ENCODE measurements around the gene ZNF821.
"Not testable (repeated sequence)": the region's sequence is repeated elsewhere in the genome, so short reads cannot be mapped to it uniquely, and the experiment has no call there.

The ZNF821 gene

GRCh38 chr16:71855937-71856662 is 27.9 kb downstream of the ZNF821 start:
- no peak for DNase-seq

DNA sequence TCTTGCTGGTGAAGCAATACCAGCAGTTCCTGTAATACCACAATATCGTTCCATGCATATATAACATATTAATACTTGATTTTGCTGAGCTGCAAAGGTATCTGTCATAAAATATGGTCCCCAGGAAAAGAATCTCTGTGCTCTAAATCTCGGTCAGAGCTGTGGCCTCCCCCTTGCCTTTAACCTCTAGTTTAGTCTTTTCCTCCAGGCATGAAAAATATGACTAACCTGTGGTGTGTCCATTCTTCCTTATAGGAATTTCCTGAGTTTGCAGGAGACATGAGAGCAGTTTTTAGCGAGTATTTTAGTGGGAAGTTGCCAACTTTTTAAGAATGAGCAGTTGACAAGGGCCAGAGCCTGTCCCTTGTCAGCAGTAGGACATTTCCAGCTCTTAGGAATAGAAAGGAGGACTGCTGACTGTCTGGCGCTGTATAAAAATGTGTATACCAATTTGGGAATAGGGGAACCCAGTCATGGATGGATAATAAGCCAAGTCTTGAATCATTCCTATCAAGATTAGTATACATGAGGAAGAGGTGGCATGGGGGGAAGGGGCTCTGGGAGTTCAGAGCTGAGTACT is 29.5 kb downstream of the ZNF821 start:
- DNase-seq = no peak

DNA sequence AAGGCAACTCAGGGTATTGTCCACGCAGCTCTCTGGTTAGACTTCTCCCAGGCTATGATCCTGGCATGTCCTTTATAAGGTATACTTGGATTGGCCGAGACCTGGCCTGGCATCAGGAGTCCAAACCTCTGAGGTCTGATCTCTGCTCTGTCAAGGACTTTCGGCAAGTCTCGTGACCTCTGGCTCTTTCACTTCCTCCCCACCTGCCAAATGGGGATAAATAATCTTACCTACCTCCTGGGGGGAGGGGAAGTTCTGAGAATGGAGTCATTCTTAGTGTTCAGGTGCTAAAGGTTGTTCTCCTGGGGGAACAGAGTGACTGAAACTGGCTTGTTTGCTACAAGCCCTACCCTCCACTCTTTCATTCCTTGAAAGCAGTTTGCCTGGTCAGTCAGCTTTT is 30.6 kb downstream of the ZNF821 start:
- no peak for DNase-seq

DNA sequence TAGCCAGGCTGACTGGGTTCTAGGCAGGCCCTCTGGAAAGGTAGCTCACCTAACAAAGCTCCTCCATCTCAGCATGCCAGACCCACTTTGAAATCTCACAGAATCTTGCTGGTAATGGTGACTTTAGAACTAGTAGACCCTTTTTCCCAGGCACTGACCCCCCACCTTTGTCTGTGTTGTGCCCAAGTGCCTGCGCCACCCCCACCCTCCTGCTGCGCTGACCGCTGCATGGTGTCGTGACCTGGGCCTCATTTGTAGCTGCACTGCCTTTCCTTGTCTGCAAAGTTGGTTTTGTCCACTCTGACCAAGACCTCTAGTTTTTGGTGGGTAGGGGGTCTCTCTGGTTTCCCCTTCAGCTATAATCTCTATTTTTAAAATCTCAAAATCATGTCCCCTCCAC is 31.4 kb downstream of the ZNF821 start:
- DNase-seq = no peak

DNA sequence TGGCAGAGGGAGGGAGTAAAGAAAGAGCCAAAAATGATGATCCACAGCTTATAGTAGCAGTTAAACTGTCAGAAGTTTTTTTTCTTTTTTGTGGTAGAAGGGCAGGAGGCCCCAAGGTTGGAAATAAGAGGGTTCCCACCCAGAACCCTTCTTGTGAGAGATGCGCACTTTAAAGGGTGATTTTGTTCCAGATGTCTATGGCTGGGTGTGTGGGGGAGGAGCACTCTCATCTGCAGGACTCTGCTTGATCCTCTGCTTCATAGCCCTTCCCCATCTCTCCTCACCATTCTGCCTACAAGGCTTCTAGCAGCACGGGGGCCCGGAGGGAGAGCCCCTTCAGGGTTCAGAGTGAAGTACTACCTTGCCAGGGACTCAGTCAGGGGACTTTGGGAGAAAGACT is 31.8 kb downstream of the ZNF821 start:
- no peak for DNase-seq

GRCh38 chr16:71851746-71852145 is 32.2 kb downstream of the ZNF821 start:
- no peak for DNase-seq

DNA sequence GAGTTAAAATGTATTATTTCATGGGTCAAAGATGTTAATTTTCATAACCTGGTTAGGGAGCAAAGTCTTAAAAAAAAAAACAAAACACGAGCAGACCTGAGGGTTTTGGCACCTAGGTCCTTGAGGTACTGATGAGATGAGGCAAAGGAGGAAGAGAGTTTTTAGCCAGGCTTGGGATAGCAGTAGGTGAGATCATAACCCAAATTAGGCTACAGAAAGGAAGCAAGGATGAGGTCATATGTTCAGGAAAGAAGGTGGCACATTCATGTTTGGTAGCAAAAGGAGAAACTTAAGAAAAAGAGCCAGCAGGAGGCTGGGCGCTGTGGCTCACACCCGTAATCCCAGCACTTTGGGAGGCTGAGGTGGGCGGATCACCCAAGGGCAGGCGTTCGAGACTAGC is 35.4 kb downstream of the ZNF821 start:
- no peak for DNase-seq

- no peak for DNase-seq
Measured at GRCh38 chr16:71847096-71847495, 36.9 kb downstream of the ZNF821 start.

DNA sequence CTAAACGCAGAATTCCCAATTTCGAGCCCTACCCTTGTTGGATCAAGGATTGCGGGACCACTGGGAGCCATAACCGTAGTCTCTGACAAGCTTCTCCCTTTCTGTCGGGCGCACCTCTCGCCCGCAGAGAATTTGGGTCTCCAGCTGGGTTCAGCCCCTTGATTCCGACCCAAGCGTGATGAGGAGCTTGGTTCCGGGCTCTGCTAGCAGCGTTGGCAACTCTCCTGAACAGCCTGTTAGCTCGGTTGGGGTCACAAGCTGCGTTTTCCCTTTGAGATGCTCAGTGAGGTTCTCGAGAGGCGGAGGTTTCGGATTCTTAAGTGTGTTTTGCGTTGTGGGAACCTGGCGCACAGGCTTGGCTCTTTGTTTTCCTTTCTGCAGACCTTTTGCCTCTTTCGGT is 37.6 kb downstream of the ZNF821 start:
- no peak for DNase-seq

DNA sequence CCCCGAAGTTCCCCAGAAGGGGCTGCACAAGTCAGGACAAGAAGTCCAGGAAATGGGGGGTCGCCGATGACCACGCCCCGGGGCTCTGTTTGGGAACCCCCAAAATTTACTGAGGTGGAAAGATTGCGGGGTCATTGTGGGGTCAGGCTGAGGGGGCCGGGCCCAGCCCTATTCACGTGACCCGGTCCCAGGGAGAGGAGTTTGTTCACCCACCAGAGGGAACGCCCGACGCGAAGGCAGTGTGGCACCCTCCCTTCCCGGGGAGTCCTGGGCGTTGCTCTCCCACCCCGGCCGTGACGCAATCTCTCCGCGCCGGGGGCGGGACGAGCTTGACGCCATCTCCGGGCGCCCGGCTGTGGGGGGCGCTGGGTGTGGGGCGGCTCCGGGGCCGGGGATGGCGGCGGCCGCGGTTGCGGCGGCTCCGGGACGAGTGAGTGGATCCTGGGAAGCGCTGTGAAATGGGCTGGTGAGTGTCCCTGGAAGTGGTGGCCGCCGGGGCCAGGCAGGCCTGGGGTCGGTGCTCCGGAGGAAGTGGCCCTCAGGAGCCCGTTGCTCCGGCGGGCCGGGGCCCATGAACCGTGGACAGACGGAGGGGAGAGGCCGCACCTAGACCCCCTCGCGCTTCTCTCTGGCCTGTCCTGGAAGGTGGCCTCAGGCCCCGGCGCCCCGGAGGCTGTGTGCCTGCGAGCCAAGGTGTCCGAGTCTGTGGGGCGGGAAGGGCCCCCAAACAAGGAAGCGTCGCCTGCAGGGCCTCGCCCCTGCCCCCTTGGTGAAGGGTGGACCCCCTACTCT is 38.1 kb downstream of the ZNF821 start, which contains the start of gene ATXN1L:
Gene ATXN1L, plus strand, starts transcription at position 338 of the 792 bp plus-strand sequence. CDS start 3,765 bp downstream, outside the sequence.
- DNase-seq = peak; percentile 68

GRCh38 chr16:71843572-71843971 is 40.4 kb downstream of the ZNF821 start:
- no peak for DNase-seq

DNA sequence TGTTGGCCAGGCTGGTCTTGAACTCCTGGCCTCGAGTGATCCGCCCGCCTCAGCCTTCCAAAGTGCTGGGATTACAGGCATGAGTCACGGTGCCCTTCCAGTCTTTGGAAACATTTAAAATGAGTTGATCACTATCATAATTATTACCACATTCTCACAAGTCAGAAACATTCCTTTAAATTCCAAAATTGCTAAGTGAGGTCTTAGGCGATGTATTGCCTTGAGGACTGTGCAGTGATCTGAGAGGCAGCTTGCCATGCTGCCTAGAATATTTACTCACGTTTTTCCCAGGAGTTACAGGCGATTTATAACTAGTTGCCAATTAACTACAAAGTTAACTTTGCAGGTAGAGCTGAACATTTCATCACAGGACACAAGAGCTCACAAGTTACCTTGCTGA is 43.9 kb downstream of the ZNF821 start:
- no peak for DNase-seq

DNA sequence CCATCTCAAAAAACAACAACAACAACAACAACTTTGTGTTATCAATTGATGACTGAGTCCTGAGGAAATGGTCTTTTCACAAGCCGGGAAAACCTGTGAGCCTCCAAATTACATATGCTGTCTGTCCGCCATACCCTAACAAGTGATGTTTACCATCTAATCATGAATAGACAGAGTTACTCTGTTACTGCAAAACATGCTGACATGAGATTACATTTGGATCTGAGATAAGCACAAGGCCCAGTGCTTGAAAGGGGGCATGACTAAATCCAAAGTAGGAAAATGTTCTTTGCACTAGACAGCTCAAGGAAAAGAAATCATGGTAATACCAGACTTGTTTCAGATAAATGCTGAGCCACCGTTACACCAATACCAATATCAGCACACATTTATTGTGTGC is 46.8 kb downstream of the ZNF821 start:
- no peak for DNase-seq

DNA sequence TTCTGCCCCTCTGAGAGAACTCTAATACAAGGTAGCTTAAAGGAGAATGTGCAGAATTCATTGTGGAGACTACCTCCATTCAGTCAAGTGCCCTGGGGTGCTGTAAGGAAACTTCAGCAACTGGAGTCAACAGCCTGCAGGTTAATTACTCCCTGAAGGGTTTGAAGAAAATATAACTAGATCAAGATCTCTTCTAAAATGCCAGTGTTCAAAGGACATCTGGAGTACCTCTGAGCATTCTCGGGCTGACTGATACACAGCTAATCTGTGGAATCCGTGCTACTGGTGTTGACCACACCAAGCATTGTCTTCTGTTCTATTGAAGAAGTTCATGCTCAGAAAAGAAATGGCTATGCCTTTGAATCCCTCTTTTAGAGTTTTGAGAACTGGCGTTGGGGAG is 49.7 kb downstream of the ZNF821 start:
- no peak for DNase-seq

DNA sequence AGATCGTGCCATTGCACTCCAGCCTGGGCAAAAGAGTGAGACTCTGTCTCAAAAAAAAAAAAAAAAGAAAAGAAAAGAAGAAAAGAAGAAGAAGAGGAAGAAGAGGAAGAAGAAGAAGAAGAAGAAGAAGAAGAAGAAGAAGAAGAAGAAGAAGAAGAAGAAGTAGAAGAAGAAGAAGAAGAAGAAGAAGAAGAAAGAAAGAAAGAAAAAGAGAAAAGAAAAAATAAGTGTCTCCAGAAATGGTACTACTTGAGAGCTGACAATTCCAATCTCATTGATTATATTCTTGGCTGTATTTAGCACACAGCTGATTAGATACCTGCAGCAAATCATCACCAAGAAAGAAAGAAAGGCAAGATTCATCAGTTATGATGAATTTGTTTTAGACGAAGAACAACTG is 51.9 kb downstream of the ZNF821 start:
- DNase-seq = not testable (repeated sequence)

GRCh38 chr16:71831698-71832097 is 52.3 kb downstream of the ZNF821 start:
- not testable (repeated sequence) for DNase-seq

GRCh38 chr16:71830359-71830758 is 53.6 kb downstream of the ZNF821 start:
- DNase-seq = no peak

DNA sequence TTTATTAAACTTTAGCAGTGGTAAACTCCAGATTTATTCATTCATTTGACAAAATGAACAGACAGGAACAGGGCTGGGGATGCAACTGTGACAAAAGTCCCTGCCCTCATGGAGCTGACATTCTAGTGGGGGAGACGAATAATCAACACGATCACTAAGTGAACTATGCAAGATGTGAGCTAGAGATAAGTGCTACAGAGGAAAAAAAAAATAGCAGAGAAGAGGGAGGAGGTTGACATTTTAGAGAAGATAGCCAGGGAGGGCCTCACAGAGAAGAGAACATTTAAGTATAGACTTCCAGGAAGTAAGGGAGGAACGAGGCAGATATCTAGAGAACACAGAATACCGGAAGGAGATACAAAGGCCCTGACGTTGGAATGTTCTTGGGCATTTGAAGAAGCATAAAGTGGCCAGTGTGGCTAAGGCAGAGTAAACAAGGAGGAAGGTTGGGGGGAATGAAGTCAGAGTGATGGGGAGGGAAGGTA is 57.4 kb downstream of the ZNF821 start:
- no peak for DNase-seq

DNA sequence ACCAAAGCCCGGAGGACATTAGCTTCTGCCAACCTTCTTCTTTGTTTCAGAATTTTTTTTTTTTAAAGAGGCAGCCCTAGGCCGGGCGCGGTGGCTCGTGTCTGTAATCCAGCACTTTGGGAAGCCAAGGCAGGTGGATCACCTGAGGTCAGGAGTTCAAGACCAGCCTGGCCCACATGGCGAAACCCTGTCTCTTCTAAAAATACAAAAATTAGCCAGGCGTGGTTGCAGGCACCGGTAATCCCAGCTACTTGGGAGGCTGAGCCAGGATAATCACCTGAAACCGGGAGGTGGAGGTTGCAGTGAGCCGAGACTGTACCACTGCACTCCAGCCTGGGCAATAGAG is 66.9 kb downstream of the ZNF821 start:
- DNase-seq = not testable (repeated sequence)

DNA sequence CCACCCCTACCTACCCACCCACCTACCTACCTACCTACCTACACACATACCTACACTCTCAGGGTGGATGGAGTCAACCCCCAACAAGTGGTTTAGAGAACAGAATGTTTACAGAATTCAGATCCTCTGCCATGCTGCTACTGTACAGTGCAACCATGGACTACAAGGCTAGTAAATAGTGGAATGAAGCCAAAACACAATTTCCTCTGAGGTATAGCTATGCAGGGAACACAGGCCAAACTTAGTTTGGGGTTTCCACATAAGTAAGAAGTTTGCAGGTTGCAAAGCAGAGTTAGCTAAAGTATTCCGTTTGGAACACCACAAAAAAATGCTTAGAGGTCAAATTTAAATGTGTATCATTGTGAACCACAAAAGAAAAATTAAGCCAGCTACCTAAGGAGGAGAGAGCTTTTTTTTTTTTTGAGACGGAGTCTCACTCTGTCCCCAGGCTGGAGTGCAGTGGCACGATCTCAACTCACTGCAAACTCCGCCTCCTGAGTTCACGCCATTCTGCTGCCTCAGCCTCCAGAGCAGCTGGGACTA is 72.7 kb downstream of the ZNF821 start:
- DNase-seq = peak; percentile 55

GRCh38 chr16:71810155-71810530 is 73.8 kb downstream of the ZNF821 start:
- not testable (repeated sequence) for DNase-seq
